Stimulated activated CD4-positive, alpha-beta T cell treated with anti-CD3 and anti-CD28 coated beads, TNF-alpha, amount 100 ng/mL, for 4 hours (primary cell): ENCODE results near the gene FOLR1.
A peak's percentile ranks its signal among the peaks of the same experiment; 100 is the strongest.
"Not testable (repeated sequence)": the region's sequence is repeated elsewhere in the genome, so short reads cannot be mapped to it uniquely, and the experiment has no call there.

ENCODE experiments used
- DNase-seq, 3 experiments: peaks; one replicate each; pipeline ENCODE4 v3.0.0-alpha.2; 2020; ENCODE audit warnings: low read depth in 3 of 3

FOLR1 gene

GRCh38 chr11:72181553-72181958 is 10.4 kb upstream of the FOLR1 start:
- not testable (repeated sequence) for DNase-seq

- no peak for DNase-seq
These were observed 3.7 kb upstream of the FOLR1 start for GRCh38 chr11:72188267-72188666.

GRCh38 chr11:72189455-72190250 is 2.3 kb upstream of the FOLR1 start:
- no peak for DNase-seq

- DNase-seq = no peak
These were observed 1.3 kb upstream of the FOLR1 start for GRCh38 chr11:72190631-72191071.

GRCh38 chr11:72195518-72196270 is 3.8 kb downstream of the FOLR1 start:
- no peak for DNase-seq

- not testable (repeated sequence) for DNase-seq
These were observed 9.5 kb downstream of the FOLR1 start for GRCh38 chr11:72201445-72201844.

GRCh38 chr11:72202571-72202970 is 10.6 kb downstream of the FOLR1 start:
- no peak for DNase-seq

- no peak for DNase-seq
These were observed 11.2 kb downstream of the FOLR1 start for GRCh38 chr11:72203163-72203562.

GRCh38 chr11:72204886-72205285 is 12.9 kb downstream of the FOLR1 start:
- no peak for DNase-seq

- not testable (repeated sequence) for DNase-seq
These were observed 14.9 kb downstream of the FOLR1 start for GRCh38 chr11:72206794-72207193.

- no peak for DNase-seq
These were observed 16.3 kb downstream of the FOLR1 start for GRCh38 chr11:72208281-72208680.

GRCh38 chr11:72209101-72209500 is 17.2 kb downstream of the FOLR1 start:
- no peak for DNase-seq

GRCh38 chr11:72216638-72217037 is 24.7 kb downstream of the FOLR1 start, which contains the start of gene FOLR2:
TSS of gene FOLR2 (plus strand) at chr11:72216794. CDS start at chr11:72218585, 1,791 bp downstream.
- no peak for DNase-seq

GRCh38 chr11:72217841-72218240 is 25.9 kb downstream of the FOLR1 start:
- no peak for DNase-seq

GRCh38 chr11:72218251-72218745 is 26.4 kb downstream of the FOLR1 start:
- no peak for DNase-seq

GRCh38 chr11:72220696-72221363 is 28.9 kb downstream of the FOLR1 start:
- no peak for DNase-seq

- no peak for DNase-seq
These were observed 29.6 kb downstream of the FOLR1 start for GRCh38 chr11:72221386-72222075.

- no peak for DNase-seq
These were observed 30.4 kb downstream of the FOLR1 start for GRCh38 chr11:72222106-72222891.

- DNase-seq = peak; percentile 84 to 87 (median 85)
These were observed 31.1 kb downstream of the FOLR1 start for GRCh38 chr11:72222907-72223614.
